Astrocyte of the spinal cord (primary cell): Measurements from ENCODE around the gene ZNF628.

Experiments used
- DNase-seq: peaks from one replicate; pipeline ENCODE4 v3.0.0; 2011; ENCODE audit warnings: low read depth, low spot score
- H3K4me3 ChIP-seq: 2 replicates; pipeline ENCODE4 v1.5.1; 2011; ENCODE audit warnings: low read depth, mild to moderate bottlenecking, low read length, moderate library complexity
- CTCF ChIP-seq: IDR thresholded peaks from 2 replicates; pipeline ENCODE4 v1.5.1; 2012; ENCODE audit warnings: low read depth, mild to moderate bottlenecking, low read length, inconsistent platforms
- in situ Hi-C: cut with HindIII; loops from 2 replicates; pipeline ENCODE4 v1.10.0; 2017; ENCODE audit warnings: low sequenced_read_pairs

ZNF628 gene

GRCh38 chr19:55436847-55437246 lies 39.6 kb upstream of the ZNF628 start:
- TF ChIP-seq CTCF: no peak
- DNase-seq: no peak
- H3K4me3 ChIP-seq: no peak overlapping the region
- in situ Hi-C loops: no loop called here

GRCh38 chr19:55437410-55437809 lies 39.0 kb upstream of the ZNF628 start:
- no peak overlapping the region for H3K4me3 ChIP-seq
- no peak for TF ChIP-seq CTCF
- in situ Hi-C loops: no loop called here
- peak; percentile 68 for DNase-seq

GRCh38 chr19:55439052-55439451 lies 37.4 kb upstream of the ZNF628 start:
- in situ Hi-C loops: no loop called here
- TF ChIP-seq CTCF: no peak
- DNase-seq: no peak

GRCh38 chr19:55440411-55441105 lies 35.9 kb upstream of the ZNF628 start:
- no peak for TF ChIP-seq CTCF
- DNase-seq: no peak
- no peak overlapping the region for H3K4me3 ChIP-seq
- in situ Hi-C loops: no loop called here

More at GRCh38 chr19:55439052-55439451, 37.4 kb upstream of the ZNF628 start:
- H3K4me3 ChIP-seq: no peak overlapping the region

- in situ Hi-C loops: no loop called here
- TF ChIP-seq CTCF: no peak
- no peak overlapping the region for H3K4me3 ChIP-seq
- no peak for DNase-seq
These were observed 35.1 kb upstream of the ZNF628 start for GRCh38 chr19:55441319-55441691.

GRCh38 chr19:55441692-55442321 lies 34.6 kb upstream of the ZNF628 start:
- TF ChIP-seq CTCF: no peak
- no peak overlapping the region for H3K4me3 ChIP-seq
- in situ Hi-C loops: no loop called here
- DNase-seq: no peak
